K562 (cell line): ENCODE data around the gene HYI. TPM values are rescaled to one million over a fixed set of nuclear protein-coding genes. Genes with fewer than 3 reads are reported as not detected.

ENCODE experiments used
- ATAC-seq: fragments of 200-7000 bp; cut with Tn5 transposase; 3 replicates; pipeline ENCODE4 v1.9.1; 2020; ENCODE audit warnings: moderate library complexity
- BruUV-seq: library from RNA; stranded (reverse); fragments of 400-500 nt; replicated peaks from 2 replicates; lab custom pipeline; 2021; lab: Mats Ljungman, UMichigan
- CTCF ChIA-PET: fragments of 300-600 bp; formaldehyde crosslinking; extraction: SDS; loops from one replicate; lab custom pipeline; 2021; ENCODE audit warnings: low intra/inter-chr PET ratio; lab: Yijun Ruan, JAX
- POLR2A ChIA-PET: fragments of 300-600, 350-650 bp; sonication (Branson Sonifier 250); formaldehyde crosslinking; extraction: SDS; loops from one replicate; lab custom pipeline; 2021; ENCODE audit warnings: antibody characterized with exemption, inconsistent platforms; lab: Yijun Ruan, JAX
- DNase-seq, 4 experiments: peaks; one replicate each; pipeline versions ENCODE4 v3.0.0 to v3.0.0-alpha.2; 2011 to 2018; ENCODE audit warnings: low spot score in 3 of 4, mixed read lengths in 3 of 4; ENCODE audit errors: extremely low read depth in 1 of 4
- FAIRE-seq: peaks from 2 replicates; lab custom pipeline; 2011; peaks lifted over from hg19 to GRCh38; lab: Jason Lieb, UNC
- H2AFZ ChIP-seq: 2 replicates; pipeline ENCODE4 v1.6.0; 2011; ENCODE audit warnings: low read depth, low read length, control low read depth, inconsistent platforms
- H3K27ac ChIP-seq: fragments of 200-600 bp; 3 replicates; pipeline ENCODE4 v1.8.0; 2011; ENCODE audit warnings: low read depth, mild to moderate bottlenecking, control low read depth, inconsistent platforms, low read length, moderate library complexity, mixed read lengths; ENCODE audit errors: extremely low read depth
- H3K27me3 ChIP-seq, 2 experiments: fragments of 300-600 bp in 1 of 2; 2 replicates in 1 of 2; 3 replicates in 1 of 2; pipeline versions ENCODE4 v1.6.0 to v1.8.0; 2011; ENCODE audit warnings: inconsistent platforms in 2 of 2, low read length in 2 of 2, mild to moderate bottlenecking in 1 of 2, mixed read lengths in 1 of 2, moderate library complexity in 1 of 2; ENCODE audit not compliant: control insufficient read depth in 2 of 2, insufficient read depth in 2 of 2
- H3K36me3 ChIP-seq: fragments of 300-600 bp; 3 replicates; pipeline ENCODE4 v1.8.0; 2011; ENCODE audit warnings: mild to moderate bottlenecking, low read length, inconsistent platforms; ENCODE audit not compliant: control insufficient read depth, insufficient read depth
- H3K4me1 ChIP-seq, 2 experiments: fragments of 200-600 bp in 1 of 2; replicated peaks in 1 of 2; 2 replicates in 1 of 2; 3 replicates in 1 of 2; pipeline versions ENCODE4 v1.5.1 to v1.8.0; 2011; ENCODE audit warnings: inconsistent platforms in 2 of 2, low read length in 2 of 2, mild to moderate bottlenecking in 1 of 2, mixed read lengths in 1 of 2, moderate library complexity in 1 of 2; ENCODE audit not compliant: control insufficient read depth in 2 of 2, insufficient read depth in 2 of 2
- H3K4me2 ChIP-seq: 2 replicates; pipeline ENCODE4 v1.6.1; 2011; ENCODE audit warnings: low read length, control low read depth, inconsistent platforms, mixed read lengths; ENCODE audit not compliant: insufficient read depth
- H3K4me3 ChIP-seq: fragments of 200-600 bp; sonication (generic), shearing (Covaris generic); 2 replicates; pipeline ENCODE4 v1.5.1; 2016; ENCODE audit warnings: control low read depth, inconsistent platforms
- H3K79me2 ChIP-seq: fragments of 200-600 bp; 3 replicates; pipeline ENCODE4 v1.8.0; 2011; ENCODE audit warnings: low read length, inconsistent platforms; ENCODE audit not compliant: control insufficient read depth, insufficient read depth
- H3K9ac ChIP-seq, 2 experiments: 2 replicates each; pipeline versions ENCODE4 v1.6.0 to v1.6.1; 2011; ENCODE audit warnings: low read depth in 2 of 2, low read length in 2 of 2, control low read depth in 1 of 2, inconsistent platforms in 1 of 2, mild to moderate bottlenecking in 1 of 2, mixed read lengths in 1 of 2; ENCODE audit not compliant: insufficient read depth in 1 of 2
- H3K9me1 ChIP-seq: one replicate; pipeline ENCODE4 v1.6.0; 2011; ENCODE audit warnings: inconsistent platforms, mild to moderate bottlenecking, low read length, moderate library complexity; ENCODE audit not compliant: control insufficient read depth, insufficient read depth
- H3K9me3 ChIP-seq: replicated peaks from 2 replicates; pipeline ENCODE4 v1.5.1; 2011; ENCODE audit warnings: low read depth, low read length, inconsistent platforms; ENCODE audit not compliant: control insufficient read depth, insufficient read depth
- H4K20me1 ChIP-seq: replicated peaks from 2 replicates; pipeline ENCODE4 v1.6.1; 2011; ENCODE audit warnings: low read length, inconsistent platforms, mixed read lengths; ENCODE audit not compliant: control insufficient read depth, insufficient read depth
- CBX8 ChIP-seq: fragments of 200-600 bp; sonication (generic); IDR thresholded peaks from 2 replicates; pipeline ENCODE4 v1.6.1; 2012; ENCODE audit warnings: borderline replicate concordance, mixed run types, low read depth, mild to moderate bottlenecking, moderate library complexity, mixed read lengths, low read length, control low read depth, inconsistent platforms; ENCODE audit not compliant: poor library complexity, severe bottlenecking; ENCODE audit errors: extremely low read depth
- ELF1 ChIP-seq: fragments of 200-800 bp; sonication (Bioruptor generic); IDR thresholded peaks from 2 replicates; pipeline ENCODE4 v1.6.1; 2016; ENCODE audit warnings: missing genetic modification characterization, missing compliant biosample characterization
- ETS2 ChIP-seq: IDR thresholded peaks from 2 replicates; pipeline ENCODE4 v1.6.1; 2016; ENCODE audit warnings: borderline replicate concordance, missing genetic modification characterization, mild to moderate bottlenecking, moderate library complexity, missing compliant biosample characterization; ENCODE audit not compliant: poor library complexity, severe bottlenecking
- FOXK2 ChIP-seq, 2 experiments: fragments of 450-650 bp; IDR thresholded peaks in 1 of 2; conservative IDR thresholded peaks in 1 of 2; 2 replicates each; pipeline ENCODE4 v1.6.1; 2016; ENCODE audit warnings: low read depth in 2 of 2, mild to moderate bottlenecking in 1 of 2
- JUND ChIP-seq, 2 experiments: IDR thresholded peaks; 2 replicates in 1 of 2; 3 replicates in 1 of 2; pipeline ENCODE4 v1.6.1; 2011; ENCODE audit warnings: borderline replicate concordance in 2 of 2, low read depth in 2 of 2, low read length in 2 of 2, improper control_type of control experiment in 1 of 2, missing biosample characterization in 1 of 2, missing genetic modification characterization in 1 of 2, missing genetic modification reagents in 1 of 2
- RAD21 ChIP-seq, 2 experiments: fragments of 250-450 bp in 1 of 2; fragments of 450-650 bp in 1 of 2; sonication (Bioruptor Pico) in 1 of 2; formaldehyde crosslinking in 1 of 2; IDR thresholded peaks in 1 of 2; conservative IDR thresholded peaks in 1 of 2; 2 replicates each; pipeline versions ENCODE4 v1.4.0 to v1.8.0; 2020 to 2022; ENCODE audit warnings: mild to moderate bottlenecking in 2 of 2, moderate library complexity in 1 of 2
- ZNF232 ChIP-seq: sonication (generic); formaldehyde crosslinking; IDR thresholded peaks from 2 replicates; pipeline ENCODE4 v1.8.0; 2022; ENCODE audit warnings: mild to moderate bottlenecking, missing genetic modification reagents
- ZNF717 ChIP-seq: fragments of 250-450 bp; sonication (Bioruptor Pico); IDR thresholded peaks from 2 replicates; pipeline ENCODE4 v1.5.0; 2021
- ZNF76 ChIP-seq: fragments of 250-450 bp; sonication (Bioruptor Pico); IDR thresholded peaks from 2 replicates; pipeline ENCODE4 v1.4.0; 2020; ENCODE audit warnings: mild to moderate bottlenecking, moderate library complexity, borderline replicate concordance
- WGBS: fragments of 100-300 bp; shearing (Covaris generic); methylation state at CpG from one replicate; pipeline ENCODE4 v1.1.6; 2016; ENCODE audit warnings: low coverage, mixed read lengths; ENCODE audit not compliant: insufficient coverage; ENCODE audit errors: missing lambda C conversion rate; 5-methylcytosine and 5-hydroxymethylcytosine counted together
- in situ Hi-C: fragments of 300-500 bp; cut with MboI; formaldehyde crosslinking; loops from 4 replicates; pipeline ENCODE4 v1.15.0; 2018; ENCODE audit warnings: inconsistent platforms, mixed read lengths
- intact Hi-C: fragments of 100-400 bp; cut with micrococcal nuclease; formaldehyde crosslinking; loops from 2 replicates; pipeline ENCODE4 v1.14.2; 2022
- polyA plus RNA-seq, 8 experiments: library from polyadenylated mRNA; depleted of rRNA in 4 of 8; stranded (reverse) in 5 of 8; unstranded in 3 of 8; fragments of >200 nt; fragmentation: Nextera tagmentation in 2 of 8; fragmentation: Illumina TruSeq in 1 of 8; extraction: Ambion mirVana in 2 of 8; extraction: Trizol in 1 of 8; gene quantifications; 2 replicates each; pipeline versions ENCODE4 v1.2.1 to v1.2.3, GENCODE V29; 2011 to 2014; ENCODE audit warnings: inconsistent platforms in 1 of 8, missing spikeins in 1 of 8
- total RNA-seq, 7 experiments: library from RNA; depleted of rRNA in 6 of 7; stranded (reverse); fragments of >200 nt in 6 of 7; fragmentation: Illumina TruSeq in 2 of 7; extraction: Trizol in 2 of 7; gene quantifications; 2 replicates each; pipeline versions ENCODE4 v1.2.1 to v1.2.3, GENCODE V29; 2011 to 2021; ENCODE audit warnings: low replicate concordance in 1 of 7
- TF ChIP-seq, protein P1 (sequence below): sonication (generic); formaldehyde crosslinking; IDR thresholded peaks from 2 replicates; pipeline ENCODE4 v1.8.0; 2023; ENCODE audit warnings: mild to moderate bottlenecking, missing genetic modification reagents

Gene HYI
- total and polyA plus RNA-seq, 9 of the 15 experiments (the other 6 are each of a cell fraction or from before 2014, with no cell fraction given) = 0.04 to 4.1 (median 1.4) TPM; not detected in 1

DNA sequence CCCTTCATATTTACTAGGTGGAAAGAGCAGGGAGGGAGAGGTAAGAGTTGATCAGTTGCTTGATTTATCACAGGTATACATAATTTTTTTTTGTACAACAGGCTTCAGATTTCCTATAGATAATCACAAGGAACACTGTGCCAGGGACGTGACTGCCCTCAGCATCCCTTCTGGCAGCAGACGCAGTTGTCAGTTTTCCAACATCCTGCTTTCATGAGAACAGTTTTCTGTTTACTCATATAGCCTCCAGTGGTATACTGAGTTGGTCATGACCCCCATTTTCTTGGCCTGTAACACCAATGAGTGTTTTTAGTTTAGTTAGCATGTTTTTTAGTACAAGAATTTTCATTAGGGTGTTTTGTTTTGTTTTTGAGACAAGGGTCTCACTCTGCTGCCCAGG is 39.1 kb upstream of the HYI start:
- TF ChIP-seq, protein P1, sequence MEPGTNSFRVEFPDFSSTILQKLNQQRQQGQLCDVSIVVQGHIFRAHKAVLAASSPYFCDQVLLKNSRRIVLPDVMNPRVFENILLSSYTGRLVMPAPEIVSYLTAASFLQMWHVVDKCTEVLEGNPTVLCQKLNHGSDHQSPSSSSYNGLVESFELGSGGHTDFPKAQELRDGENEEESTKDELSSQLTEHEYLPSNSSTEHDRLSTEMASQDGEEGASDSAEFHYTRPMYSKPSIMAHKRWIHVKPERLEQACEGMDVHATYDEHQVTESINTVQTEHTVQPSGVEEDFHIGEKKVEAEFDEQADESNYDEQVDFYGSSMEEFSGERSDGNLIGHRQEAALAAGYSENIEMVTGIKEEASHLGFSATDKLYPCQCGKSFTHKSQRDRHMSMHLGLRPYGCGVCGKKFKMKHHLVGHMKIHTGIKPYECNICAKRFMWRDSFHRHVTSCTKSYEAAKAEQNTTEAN (CRISPR knock-in tag) = no peak
- TF ChIP-seq ZNF76 (CRISPR knock-in tag) (no peak), ELF1 (tag) (no peak), JUND (IDR thresholded peaks at IDR 0.05; ENCODE audit: borderline replicate concordance, low read depth, low read length) (no peak), JUND (tag; IDR thresholded peaks at IDR 0.05; ENCODE audit: borderline replicate concordance, low read depth, low read length) (no peak), ZNF232 (CRISPR knock-in tag) (no peak), RAD21 (CRISPR knock-in tag; conservative IDR thresholded peaks at IDR 0.05 in 1 of 2, IDR thresholded peaks at IDR 0.05 in 1 of 2) (no peak), ZNF717 (CRISPR knock-in tag) (no peak), ETS2 (tag) (no peak), FOXK2 (conservative IDR thresholded peaks at IDR 0.05 in 1 of 2, IDR thresholded peaks at IDR 0.05 in 1 of 2; ENCODE audit: low read depth in 2 of 2) (no peak), CBX8 (no peak)
- no TSS peak for BruUV-seq
- H3K9me1 ChIP-seq = no peaks in the 10 kb centered on the region
- CTCF ChIA-PET = no interaction called here
- no peak overlapping the region for H3K9ac ChIP-seq
- no peak overlapping the region for H3K4me2 ChIP-seq
- H4K20me1 ChIP-seq = no peaks in the 10 kb centered on the region
- no peaks in the 10 kb centered on the region for H3K36me3 ChIP-seq
- no peak overlapping the region for H3K27ac ChIP-seq
- no peak for FAIRE-seq
- no peak overlapping the region for H3K4me3 ChIP-seq
- H3K9me3 ChIP-seq = peaks cover 5% of the 10 kb centered on the region
- in situ Hi-C loops = no loop called here
- H3K27me3 ChIP-seq = peaks cover 0 to 13% of the 10 kb centered on the region in 2 experiments; a peak in 1 of 5 replicates
- POLR2A ChIA-PET = no interaction called here
- no peak overlapping the region for H2AFZ ChIP-seq
- no peaks in the 10 kb centered on the region for H3K79me2 ChIP-seq
- no peak for ATAC-seq
- intact Hi-C loops = no loop called here
- WGBS = 0% methylated on average over 2 of the region's 2 CpGs
- H3K4me1 ChIP-seq = peaks cover 0 to 4% of the 10 kb centered on the region in 2 experiments; a peak in 1 of 5 replicates
- no peak for DNase-seq
